IMR-90 (cell line): Measurements from ENCODE around the gene KDM3A.

ENCODE experiments used
- CEBPB ChIP-seq: IDR thresholded peaks from 2 replicates; pipeline ENCODE4 v1.6.1; 2012; ENCODE audit warnings: low read depth, low read length, improper control_type of control experiment
- POLR2A ChIP-seq: IDR thresholded peaks from 2 replicates; pipeline ENCODE4 v1.6.1; 2012; ENCODE audit warnings: mild to moderate bottlenecking, low read depth, low read length
- RCOR1 ChIP-seq: IDR thresholded peaks from 2 replicates; pipeline ENCODE4 v1.6.1; 2012; ENCODE audit warnings: mild to moderate bottlenecking, low read length, improper control_type of control experiment; ENCODE audit not compliant: insufficient replicate concordance
- RFX5 ChIP-seq: IDR thresholded peaks from 2 replicates; pipeline ENCODE4 v1.8.0; 2012; ENCODE audit warnings: low read depth, mild to moderate bottlenecking, low read length, moderate library complexity
- TF ChIP-seq, protein P1 (sequence below): conservative IDR thresholded peaks from 2 replicates; pipeline ENCODE4 v1.5.1; 2012; ENCODE audit warnings: mild to moderate bottlenecking, low read depth, low read length, improper control_type of control experiment
- TF ChIP-seq, protein P2 (sequence below): fragments of 150-350 bp; IDR thresholded peaks from 2 replicates; pipeline ENCODE4 v1.6.1; 2016; ENCODE audit warnings: low read depth, mild to moderate bottlenecking, low read length, moderate library complexity, borderline replicate concordance

DNA sequence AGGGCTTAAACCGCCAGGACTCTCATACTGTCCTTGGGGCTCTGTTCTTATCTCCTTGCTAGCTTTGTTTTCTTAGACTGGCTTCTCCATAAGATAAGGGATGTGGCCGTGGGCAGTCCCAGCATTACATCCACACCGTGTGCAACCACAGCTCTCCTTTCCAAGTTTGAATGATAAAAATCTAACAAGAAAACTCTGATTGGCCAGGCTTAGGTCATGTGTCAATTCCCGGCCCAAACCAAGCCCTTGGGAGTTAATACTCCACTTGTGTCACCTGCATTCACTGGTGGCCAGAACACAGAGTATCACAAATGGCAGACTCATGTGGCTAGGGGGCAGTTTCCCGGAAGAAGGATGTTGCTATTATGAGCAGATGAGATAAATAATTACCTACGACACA is 43.2 kb upstream of the KDM3A start:
- TF ChIP-seq RCOR1 (no peak), RFX5 (no peak), CEBPB (no peak), POLR2A (no peak)
- TF ChIP-seq, protein P1, sequence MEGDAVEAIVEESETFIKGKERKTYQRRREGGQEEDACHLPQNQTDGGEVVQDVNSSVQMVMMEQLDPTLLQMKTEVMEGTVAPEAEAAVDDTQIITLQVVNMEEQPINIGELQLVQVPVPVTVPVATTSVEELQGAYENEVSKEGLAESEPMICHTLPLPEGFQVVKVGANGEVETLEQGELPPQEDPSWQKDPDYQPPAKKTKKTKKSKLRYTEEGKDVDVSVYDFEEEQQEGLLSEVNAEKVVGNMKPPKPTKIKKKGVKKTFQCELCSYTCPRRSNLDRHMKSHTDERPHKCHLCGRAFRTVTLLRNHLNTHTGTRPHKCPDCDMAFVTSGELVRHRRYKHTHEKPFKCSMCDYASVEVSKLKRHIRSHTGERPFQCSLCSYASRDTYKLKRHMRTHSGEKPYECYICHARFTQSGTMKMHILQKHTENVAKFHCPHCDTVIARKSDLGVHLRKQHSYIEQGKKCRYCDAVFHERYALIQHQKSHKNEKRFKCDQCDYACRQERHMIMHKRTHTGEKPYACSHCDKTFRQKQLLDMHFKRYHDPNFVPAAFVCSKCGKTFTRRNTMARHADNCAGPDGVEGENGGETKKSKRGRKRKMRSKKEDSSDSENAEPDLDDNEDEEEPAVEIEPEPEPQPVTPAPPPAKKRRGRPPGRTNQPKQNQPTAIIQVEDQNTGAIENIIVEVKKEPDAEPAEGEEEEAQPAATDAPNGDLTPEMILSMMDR: no peak
- TF ChIP-seq, protein P2, sequence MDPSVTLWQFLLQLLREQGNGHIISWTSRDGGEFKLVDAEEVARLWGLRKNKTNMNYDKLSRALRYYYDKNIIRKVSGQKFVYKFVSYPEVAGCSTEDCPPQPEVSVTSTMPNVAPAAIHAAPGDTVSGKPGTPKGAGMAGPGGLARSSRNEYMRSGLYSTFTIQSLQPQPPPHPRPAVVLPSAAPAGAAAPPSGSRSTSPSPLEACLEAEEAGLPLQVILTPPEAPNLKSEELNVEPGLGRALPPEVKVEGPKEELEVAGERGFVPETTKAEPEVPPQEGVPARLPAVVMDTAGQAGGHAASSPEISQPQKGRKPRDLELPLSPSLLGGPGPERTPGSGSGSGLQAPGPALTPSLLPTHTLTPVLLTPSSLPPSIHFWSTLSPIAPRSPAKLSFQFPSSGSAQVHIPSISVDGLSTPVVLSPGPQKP: no peak
